HG03457 (cell line): ENCODE data around the gene CAPN2.

Source experiments
- ATAC-seq: cut with Tn5 transposase; IDR thresholded peaks from one replicate; pipeline ENCODE4 v1.9.1; 2021; ENCODE audit warnings: moderate number of reproducible peaks; ENCODE audit not compliant: unreplicated experiment

CAPN2 gene

DNA sequence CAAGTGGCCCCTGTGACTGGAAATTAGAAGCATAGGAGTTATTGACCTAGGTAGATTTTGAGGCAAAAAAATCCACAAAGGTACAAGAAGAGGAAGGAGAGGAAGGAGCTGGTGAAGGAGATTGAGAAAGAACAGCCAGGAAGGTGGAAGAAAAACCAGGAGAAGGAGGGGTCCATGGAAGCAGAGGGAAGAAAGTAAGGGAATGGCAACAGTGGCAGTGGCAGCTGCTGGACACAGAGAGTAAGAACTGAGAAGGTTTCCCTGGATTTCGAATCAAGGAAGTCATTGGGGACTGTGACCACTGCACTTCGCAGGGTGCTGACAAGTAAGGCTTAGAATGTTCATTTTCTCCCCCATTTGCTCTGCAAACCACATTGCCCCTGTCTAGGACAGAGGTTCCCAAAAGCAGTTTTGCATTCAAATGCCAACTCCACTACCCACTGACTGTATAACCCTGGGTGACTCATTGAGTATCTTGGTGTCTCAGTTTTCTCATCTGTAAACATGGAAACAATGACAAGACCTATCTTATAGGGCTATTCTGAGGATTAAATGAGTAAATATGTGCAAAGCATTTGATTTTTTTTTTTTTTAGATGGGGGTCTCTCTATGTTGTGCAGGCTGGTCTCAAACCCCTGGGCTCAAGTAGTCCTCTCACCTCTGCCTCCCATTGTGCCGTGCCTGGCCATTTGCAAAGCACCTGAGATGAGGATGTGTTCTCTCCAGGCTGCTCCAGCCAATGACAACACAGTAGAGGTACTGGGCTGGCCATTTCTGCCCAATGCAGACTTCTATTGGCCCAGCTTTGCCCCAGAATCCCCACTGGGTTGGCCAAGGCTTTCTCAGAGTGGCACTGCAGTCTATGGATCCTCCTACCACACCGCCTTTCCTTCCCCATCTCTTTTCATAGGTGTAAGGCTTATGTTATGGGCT, 9.3 kb upstream of the CAPN2 start:
- ATAC-seq, result no peak

DNA sequence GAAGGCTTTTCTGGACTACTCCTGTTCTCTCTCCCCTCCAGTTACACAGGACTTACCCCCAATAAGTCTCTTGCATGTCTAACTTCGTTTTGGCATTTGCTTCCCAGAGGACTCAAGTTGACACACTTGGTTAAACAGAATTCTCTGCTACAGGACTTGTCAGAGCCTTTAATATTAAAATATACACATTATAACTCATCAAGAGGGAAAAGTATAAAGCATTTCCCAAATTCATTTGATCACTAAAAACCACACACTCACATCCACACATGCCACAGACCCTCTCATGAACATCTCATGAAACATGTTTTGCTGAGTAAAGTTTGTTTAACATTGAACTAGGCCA, 8.7 kb upstream of the CAPN2 start:
- ATAC-seq, result no peak

DNA sequence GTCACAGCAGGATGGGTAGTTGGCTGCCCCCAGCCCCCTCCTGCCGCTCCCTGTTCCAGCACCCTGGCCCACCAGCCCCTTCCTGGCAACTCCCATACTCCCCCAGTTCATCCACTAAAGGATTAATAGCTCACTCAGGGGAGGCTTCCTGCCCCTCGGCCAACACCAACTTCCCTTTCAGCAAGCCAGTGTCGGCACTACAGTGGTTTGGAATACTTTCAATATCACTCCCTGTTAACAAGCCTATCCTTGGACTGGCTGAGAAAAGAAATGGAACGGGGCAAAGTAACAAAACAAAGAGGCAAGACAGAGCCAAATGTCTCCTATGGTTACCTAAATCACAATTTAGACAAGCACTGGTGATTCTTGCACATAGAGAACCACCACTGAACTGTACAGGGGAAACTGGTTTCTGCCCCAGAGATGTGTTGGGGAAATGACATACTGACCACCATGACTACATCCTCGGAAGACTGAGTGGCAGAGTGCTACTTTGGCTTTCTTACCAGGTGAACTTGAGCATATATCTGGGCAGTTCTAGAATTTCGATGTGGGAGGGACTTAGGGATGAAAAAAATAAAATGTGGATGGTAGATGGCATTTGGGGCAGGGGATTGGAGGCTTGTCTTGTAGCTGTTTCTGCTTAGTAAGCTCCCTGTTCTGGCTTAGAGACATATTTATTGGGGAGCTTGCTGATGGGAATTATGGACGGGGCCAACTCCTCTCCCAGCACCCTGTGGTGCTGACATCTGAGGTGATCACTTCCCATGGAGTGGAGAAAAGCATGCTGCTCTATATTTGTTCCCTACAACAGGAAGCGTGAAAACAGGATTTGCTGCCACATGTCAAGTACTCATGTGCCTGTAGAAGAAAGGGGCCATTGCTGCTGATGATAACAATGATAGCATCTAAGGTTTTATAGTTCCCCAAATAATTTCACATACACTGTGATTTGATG, 7.1 kb upstream of the CAPN2 start:
- ATAC-seq, result no peak

DNA sequence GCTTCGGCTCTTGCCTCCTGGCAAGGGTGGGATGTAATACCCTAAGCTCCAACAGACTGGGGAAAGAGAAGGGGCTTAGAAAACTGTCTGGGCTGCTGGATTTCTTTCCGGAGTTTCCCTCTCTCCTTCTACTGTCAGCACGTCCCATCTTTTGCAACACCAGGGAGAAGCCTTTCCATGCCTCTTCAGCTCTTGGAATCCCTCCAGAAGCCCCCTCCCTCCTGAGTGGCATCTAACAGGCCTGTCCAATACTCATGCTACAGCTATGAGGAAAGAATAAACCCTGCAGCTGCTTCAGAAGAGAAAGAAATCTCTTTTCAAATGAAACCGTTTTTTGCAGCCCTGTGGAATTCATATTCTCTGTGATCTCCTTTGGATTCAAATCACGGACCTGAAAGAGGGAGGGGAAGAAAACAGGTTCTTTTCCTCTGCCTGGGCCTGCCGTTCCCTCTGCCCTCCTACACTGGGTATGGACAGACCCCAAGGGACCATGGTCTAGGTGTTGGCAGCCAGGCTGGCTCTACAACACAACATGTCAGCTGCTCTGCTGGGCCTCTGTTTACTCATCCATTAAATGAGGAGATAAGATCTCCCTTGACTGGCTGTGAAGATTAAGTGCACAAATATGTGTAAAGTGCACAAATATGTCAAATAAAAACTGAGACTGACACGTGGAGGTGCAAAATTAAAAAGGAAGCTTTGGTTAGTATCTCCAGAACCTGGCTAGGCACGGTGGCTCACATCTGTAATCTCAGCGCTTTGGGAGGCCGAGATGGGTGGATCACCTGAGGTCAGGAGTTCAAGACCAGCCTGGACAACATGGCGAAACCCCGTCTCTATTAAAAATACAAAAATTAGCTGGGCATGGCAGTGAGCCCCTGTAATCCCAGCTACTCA, 6.0 kb upstream of the CAPN2 start:
- ATAC-seq, result no peak

DNA sequence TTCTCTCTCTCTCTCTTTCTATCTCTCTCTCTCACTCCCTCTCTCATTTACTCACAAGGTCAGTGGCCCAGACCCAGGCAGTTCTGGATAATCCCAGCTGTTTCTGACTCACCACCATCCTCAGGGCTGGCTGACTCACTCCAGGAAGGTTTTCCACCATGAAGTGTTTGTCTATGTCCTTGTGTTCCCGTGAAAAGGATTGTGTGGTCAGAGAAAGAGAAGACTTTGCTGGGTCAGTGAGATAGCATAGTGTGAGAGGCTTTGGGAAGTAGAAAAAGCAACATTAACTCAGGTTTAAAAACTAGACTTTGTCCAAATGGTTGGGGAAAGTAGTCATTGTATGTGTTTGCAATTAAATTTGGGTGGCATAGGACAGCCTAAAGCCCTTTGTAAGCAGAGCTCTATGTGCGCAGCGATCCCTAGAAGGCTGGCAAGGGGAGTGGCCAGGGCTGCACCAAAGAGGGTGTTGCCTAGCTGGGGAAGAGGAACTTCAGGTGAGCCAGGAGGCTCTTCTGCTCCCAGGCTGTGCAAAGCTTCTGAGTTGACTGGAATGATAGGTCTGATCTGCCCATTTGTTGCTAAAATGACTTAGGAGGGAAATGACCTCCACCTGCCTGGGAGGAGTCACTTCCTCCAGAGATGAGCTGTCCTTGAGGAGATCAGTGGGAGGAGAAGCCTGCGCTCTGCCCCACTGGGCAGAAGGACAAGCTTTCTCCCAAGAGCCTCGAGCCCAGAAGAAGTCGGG, 4.9 kb upstream of the CAPN2 start:
- ATAC-seq, result no peak

DNA sequence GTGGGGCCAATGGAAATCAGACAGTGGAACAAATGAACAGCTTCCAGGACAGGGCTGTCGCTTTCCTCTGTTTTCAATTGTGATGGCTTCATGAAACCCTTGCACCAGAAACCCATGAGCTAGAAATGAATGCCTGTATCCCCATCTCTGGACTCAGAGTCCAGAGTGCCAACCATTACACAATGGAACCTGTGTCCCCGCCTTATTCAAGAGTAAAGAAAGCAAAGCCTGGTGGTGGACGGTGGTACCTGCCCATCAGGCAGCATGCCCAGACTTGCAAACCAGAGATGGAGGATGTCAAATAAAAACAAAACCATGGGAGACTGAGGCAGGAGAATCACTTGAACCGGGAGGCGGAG, 4.4 kb upstream of the CAPN2 start:
- no peak for ATAC-seq

DNA sequence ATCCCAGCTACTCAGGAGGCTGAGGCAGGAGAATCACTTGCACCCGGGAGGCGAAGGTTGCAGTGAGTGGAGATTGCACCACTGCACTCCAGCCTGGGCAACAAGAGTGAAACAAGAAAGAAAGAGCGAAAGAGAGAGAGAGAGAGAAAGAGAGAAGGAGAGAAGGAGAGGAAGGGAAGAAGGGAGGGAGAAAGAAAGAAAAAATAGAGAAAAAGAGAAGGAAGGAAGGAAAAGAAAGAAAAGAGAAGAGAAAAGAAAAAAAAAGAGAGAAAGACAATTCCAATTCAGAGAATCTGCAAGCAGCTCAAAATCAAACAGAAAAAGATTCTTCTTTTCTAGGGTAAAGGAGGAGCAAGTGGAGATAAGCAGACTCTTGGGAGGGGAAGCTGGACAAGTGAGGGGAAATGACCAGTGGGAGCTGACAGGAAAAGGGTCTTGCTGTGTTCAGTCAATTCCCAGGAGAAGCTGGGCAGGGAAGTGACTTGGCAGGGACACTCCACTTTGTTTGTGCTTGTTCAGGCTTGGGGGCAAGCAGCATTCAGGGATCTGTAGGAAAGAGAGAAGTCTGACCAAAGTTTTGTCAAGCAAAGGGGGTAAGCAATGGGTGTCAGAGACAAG, 3.6 kb upstream of the CAPN2 start:
- no peak for ATAC-seq

DNA sequence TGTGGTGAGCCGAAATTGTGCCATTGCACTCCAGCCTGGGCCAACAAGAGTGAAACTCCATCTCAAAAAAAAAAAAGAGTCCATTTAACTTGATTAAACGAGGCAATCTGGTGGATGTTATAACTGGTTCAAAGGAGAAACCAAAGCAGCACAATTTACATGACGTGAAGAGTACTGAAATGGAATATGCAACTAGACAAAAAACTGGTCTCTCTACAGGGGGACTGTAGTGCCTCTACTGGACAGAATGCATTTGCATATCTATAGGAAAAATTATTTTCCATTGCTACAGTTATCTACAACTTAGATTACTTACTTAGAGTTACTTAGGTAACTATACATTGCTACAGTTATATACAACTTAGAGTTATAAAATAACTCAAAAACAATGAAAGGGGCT, 2.7 kb upstream of the CAPN2 start:
- ATAC-seq, result no peak

DNA sequence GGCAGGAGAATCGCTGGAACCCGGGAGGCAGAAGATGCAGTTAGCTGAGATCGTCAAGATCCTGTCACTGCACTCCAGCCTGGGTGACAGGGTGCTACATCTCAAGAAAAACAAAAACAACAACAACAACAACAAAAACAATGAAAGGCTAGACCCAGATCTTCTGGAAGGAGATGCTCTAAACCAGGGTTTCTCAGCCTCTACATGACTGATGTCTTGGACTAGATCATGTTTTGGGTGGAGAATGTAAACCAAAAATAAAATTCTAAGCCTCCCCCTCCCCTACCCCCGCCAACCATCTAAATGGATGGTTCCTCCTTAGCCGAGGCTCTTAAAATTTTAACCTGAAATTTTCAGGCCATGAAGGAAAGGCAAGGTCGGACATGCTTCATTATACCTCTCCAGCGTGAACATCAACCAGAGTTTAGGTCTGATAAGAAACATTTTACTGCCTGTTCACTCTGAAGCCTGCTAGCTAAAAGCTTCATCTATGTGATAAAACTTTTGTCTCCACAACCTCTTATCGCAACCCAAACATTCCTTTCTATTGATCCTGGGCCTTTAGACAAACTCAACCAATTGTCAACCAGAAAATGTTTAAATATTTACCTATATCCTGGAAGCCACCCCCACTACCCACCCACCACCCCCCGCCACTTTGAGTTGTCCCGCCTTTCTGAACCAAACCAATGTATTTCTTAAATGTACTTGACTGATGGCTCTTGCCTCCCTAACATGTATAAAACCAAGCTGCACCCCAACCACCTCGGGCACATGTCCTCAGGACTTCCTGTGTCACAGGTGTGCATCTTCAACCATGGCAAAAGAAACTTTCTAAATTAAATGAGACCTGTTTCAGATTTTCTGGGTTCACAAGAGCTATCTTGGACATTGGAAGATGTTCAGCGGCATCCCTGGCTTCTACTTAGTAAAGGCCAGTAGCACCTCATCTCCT, 1.9 kb upstream of the CAPN2 start:
- no peak for ATAC-seq

DNA sequence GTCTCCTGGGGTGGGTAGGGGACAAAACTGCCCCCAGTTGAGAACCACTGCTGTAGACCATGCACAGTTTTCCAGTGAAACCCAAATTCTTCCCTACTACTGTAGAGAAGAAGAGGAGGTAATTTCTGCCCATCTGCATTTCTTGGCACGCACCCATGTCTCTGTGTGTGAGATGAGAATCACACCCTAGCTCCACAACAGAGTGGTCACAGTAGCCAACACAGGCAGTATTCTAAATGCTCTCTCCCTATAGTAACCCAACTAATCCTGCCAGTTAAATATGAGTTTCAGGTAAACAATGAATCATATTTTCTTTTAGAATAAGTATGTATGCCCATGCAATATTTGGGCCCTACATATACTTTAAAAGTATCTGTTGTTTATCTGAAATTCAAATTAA, 1.2 kb upstream of the CAPN2 start:
- ATAC-seq, result no peak

DNA sequence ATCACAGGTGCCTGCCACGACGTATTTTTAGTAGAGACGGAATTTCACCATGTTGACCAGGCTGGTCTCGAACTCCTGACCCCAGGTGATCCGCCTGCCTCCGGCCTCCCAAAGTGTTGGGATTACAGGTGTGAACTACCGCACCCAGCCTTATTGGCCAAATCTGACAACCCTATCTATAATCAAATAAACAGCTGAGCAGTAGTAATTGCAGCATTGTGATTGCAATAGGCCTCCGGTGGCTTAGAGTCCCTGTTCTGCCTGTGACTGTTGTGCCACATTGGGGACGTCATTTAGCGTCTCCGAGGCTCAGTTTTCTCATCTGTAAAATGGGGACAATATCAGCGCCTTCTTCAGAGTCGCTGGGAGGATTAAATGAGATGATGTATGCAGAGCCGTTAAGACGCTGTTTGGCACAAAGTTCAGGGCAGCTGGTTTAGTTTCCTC, 569 bp upstream of the CAPN2 start:
- ATAC-seq, result no peak

DNA sequence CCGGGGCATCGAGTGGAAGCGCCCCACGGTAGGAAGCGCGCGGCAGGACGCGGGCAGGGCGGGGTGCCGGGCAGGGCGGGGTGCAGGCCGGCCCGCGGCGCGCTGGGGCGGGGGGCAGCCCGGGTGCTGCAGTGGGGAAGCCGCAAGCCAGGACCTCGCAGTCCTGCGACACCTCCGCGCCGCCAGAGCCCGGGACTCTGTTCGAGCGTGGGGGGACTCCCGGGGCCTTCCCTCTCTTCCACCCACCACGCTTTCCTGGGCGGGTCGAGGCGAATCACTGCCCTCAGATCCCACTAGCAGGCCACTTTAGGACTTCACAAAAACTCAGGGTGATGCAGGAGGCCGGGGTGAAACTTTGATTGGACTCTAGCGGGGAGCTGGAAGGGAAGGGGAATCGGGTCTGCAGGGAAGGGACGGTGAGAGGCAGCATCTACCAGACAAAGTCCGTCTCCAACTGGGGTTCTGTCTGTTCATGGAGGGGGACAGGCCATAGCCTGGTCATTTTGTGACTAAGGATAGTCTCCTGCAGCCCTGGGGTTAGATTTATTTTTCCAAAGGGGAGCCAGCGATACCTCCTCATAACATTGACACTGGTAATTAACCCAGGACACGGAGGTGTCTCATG, 623 bp downstream of the CAPN2 start:
- ATAC-seq, result no peak

DNA sequence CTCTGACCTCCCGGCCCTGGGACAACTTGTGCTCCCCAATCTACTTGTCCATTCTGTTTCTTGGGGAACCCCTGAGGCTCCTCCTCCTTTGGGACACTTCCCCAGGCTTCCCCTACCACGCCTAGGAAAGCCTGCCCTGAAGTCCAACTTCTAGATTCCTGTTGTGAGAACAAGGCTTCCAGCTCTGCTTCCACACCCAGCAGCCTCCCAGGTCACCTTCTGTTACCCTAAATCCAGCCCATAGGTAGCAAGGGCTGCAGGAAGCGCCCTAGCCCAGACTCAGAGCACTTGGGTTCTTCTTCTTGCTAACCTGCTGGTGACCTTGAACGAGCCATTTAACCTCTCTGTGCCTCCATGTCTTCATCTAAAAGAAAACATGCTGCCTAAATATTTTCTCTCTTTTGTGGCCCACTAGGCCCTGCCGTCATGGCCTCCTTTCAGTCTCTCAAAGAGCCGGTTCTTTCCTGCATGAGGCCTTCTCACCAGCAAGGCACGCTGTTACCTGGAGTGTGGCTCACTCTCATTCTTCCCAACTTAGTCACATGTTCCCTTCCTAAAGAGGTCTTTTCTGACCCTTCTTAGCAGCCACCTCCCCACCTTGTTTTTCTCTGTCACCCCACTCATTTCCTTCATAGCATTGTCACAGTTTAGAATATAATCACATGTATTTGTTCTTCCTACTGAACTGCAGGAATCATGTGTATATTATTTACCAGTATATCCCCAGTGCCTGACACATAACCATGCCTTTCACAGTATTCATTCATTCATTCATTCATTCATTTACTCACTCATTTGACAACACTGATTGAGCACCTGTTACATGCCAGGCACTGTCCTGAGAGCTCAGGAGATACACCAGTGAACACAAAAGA, 1.4 kb downstream of the CAPN2 start:
- no peak for ATAC-seq

DNA sequence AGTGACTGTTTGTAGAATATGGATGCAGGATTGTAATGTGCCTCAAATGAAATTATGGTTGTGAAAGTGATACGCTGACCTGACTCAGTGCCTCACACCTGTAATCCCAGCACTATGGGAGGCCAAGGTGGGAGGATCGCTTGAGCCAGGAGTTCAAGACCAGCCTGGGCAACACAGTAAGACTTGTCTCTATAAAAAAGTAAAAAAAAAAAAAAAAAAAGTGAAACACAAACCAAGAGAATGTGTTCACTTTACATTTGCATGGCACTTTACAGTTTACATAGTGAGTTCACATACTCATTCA, 2.0 kb downstream of the CAPN2 start:
- no peak for ATAC-seq

DNA sequence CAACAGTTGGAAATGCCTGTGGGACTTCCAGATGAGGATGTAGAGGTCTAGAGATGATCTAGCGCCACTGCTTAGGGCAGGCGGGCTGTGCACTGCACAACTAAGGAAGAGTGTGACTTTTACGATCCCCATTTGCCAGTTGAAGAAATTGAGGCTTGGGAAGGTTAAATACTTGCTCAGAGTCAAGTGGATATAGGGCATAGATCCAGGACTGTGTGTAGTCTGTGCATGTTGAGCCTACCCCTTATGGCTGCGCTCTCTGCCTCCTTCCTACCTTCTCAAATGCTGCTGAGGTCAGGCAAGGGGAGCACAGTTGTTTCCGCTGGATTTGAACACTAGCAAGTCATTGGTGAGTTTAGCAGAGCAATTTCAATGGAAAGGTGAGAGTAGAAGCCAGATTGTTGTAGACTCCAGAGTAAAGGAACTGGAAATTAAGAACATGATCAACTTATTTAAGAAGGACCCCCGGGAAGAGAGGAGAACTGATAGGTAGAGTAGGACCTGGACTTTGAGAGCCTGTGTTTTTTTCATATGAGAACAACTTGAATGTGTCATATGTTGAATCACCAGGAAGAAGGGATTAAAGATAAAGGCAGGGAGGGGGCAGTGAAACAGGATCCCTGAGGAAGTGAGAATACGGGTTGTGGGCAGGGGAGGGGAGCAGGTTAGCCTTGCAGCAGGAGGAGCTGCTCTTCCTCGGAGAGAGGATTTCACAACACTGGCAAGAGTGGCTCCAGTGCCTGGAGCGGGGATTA, 2.7 kb downstream of the CAPN2 start:
- no peak for ATAC-seq

DNA sequence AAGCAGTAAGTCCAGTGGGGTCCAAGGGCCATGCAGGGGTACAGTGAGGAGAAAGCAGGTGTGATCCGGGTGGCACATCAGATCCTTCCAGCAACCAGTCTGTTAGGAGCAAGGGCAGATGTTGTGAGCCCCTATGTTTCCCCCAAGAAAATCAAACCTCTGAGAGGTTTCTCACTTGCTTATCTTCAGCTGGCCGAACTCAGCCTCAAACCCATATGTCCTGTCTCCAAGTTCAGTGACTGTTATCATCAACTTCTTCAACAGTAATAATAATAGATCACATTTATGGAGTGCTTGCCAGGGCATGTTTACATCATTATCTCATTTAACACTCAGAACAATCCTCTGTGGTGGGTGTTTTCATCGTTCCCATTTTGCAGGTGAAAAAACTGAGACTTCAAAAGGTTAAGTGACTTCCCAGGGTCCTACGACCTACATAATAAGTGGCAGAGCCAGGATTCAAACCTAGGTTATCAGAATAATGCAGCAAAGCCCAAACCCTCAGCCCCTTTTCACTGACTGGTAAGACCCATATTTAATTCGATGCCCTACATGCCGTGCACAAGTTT, 3.3 kb downstream of the CAPN2 start:
- ATAC-seq, result no peak
